SKM-1 (cell line): ENCODE data around the gene OR1I1.
"Not testable (repeated sequence)": the region's sequence is repeated elsewhere in the genome, so short reads cannot be mapped to it uniquely, and the experiment has no call there.

Experiments used
- DNase-seq: peaks from one replicate; lab custom pipeline; 2025; ENCODE audit not compliant: unreplicated experiment; lab: John Stamatoyannopoulos, UW

OR1I1 gene

GRCh38 chr19:15081911-15082310, at the start of gene OR1I1:
Gene OR1I1 (plus strand): TSS chr19:15082211. CDS start chr19:15087066, 4,855 bp downstream.
- DNase-seq = no peak

DNA sequence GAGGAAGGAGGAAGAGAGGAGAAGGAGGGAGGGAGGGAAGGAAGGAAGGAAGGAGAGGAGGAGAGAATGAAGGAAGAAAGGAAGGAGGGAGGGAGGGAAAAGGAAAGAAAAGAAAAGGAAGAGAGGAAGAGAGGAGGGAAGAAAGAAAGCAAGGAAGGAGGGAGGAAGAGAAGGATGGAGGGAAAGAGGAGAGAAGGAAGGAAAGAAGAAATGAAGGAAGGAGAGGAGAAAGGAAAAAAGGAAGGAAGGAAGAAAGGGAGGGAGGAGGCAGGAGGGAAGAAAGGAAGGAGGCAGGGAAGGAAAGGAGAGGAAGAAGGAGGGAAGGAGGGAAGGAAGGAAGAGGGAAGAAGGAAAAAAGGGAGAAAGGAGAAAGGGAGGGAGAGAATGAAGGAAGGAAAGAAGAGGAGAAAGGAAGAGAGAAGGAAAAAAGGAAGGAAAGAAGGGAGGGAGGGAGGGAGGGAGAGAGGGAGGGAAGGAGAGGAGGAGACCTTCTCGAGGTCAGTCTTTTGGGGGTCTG, 46.2 kb upstream of the OR1I1 start:
- no peak for DNase-seq

DNA sequence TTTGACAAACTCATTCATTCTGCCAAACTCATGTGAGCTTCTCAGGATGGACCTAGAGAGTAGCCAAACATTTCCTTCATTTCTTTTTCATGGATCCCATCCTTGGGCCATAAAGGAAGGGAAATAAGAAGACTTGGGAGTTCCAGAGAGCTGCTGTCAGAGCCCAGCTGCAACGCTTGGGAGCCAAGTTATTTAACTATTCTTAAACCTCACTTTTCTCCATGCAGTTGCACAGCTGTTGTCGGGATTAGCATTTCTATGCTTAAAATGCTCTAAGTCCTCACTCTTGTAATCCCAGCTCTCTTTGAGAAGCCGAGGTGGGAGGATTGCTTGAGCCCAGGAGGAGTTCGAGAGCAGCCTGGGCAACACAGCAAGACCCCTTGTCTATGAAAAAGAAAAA, 44.4 kb upstream of the OR1I1 start:
- no peak for DNase-seq

GRCh38 chr19:15038294-15038693, 43.7 kb upstream of the OR1I1 start:
- no peak for DNase-seq

- DNase-seq = no peak
Observed at GRCh38 chr19:15042003-15042402, 40.0 kb upstream of the OR1I1 start.

DNA sequence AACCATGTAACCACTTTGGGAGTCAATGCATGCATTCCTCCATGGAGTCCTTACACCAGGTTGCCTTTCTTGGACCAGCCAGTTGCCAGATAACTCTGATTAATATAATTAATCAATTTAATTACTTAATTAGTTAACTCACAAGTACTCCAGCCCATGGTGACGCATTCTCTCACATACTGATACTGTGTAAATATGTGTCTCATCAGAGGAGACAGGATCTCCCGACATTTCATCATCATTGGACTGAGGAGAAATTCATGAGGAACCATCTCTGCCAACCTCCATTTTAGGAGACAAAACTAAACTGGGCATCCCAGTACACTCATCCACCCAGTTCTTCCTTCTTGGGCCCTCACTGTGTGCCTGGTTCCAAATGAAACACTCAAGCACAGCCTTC, 39.2 kb upstream of the OR1I1 start:
- no peak for DNase-seq

DNA sequence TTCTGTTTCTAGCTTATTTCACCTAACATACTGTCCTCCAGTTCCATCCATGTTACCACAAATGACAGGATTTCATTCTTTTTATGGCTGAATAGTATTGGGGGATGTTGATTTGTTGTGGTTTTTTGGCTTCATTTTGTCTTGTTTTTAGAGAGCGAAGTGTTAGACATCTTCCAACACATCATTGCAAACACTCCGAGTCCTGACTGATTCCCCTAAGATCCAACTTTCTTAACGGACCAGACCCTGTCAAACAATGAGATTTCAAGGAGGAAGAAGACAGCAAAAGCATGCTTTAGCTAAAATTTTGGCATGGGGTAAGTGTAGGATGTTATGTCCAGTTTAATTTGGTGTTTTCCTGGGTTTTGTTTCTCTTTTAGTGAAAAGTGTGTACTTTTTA, 36.5 kb upstream of the OR1I1 start:
- DNase-seq = no peak

DNA sequence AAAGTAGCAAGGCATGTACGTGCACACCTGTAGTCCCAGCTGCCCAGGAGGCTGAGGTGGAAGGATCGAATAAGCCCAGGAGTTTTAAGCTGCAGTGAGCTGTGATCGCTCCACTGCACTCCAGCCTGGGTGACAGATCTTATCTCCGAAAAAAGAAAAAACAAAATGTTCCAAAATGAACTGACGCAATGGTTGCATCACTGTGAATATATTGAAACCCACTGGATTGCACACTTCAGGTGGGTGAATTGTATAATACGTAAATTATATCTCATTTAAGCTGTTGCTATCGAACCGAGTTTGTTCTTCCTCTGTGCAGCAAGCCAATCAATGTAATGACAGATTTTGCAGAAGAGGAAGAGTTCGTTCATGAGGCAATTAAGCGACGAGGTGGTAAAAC, 34.3 kb upstream of the OR1I1 start:
- DNase-seq = no peak

DNA sequence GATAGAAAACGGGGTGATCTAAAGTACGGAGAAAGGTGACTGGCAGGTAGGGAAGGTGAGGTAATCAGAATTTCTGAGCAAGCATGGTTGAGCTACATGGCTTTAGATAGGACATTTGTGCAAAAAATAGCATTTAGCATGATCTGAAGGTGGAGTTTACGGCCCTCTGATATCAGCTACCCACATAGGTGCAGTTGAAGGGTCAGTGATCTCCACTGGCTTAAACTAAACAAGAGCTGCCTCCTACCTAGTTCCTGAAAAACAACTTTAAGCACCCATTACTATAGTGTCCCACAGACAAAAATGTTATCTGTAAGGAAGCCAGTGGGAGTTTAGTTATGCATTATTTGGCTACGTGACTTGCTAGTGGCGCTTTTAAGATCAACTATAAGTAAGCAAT, 33.9 kb upstream of the OR1I1 start:
- no peak for DNase-seq

DNA sequence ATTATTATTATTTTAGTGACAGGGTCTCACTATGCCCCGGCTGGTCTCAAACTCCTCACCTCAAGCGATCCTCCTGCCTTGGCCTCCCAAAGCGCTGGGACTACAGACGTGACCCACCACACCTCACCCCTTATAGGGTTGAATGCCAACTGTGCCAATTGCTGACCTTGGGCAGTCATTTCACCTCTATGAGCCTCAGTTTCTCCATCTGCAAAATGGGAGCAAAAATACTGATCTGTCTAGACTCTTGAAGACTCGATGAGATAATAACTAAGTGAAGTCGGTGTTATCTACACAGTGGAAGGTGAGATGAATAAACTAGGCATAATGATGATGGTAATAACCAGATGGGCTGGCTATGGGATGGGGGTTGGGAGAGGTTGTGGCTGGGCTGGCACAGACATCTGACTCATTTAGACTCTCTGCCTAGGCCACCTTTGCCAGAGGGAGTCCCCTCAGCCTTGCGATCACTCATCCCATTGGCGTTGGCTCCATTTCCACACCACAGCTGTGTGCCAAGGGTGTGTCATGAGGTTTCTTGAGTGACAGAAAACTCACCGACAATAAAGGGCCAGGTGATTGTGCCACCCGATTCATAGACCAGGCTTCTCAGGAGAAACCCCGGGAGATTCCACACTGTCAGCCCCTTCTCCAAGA, 33.0 kb upstream of the OR1I1 start, which contains the start of gene CASP14:
Gene CASP14 (plus strand): TSS at position 596 of the 657 bp plus-strand sequence. CDS start 2,772 bp downstream, outside the sequence.
- no peak for DNase-seq

- no peak for DNase-seq
Observed at GRCh38 chr19:15050639-15051038, 31.4 kb upstream of the OR1I1 start.

GRCh38 chr19:15062036-15062435, 20.0 kb upstream of the OR1I1 start:
- no peak for DNase-seq

- DNase-seq = not testable (repeated sequence)
Observed at GRCh38 chr19:15070386-15070785, 11.6 kb upstream of the OR1I1 start.

DNA sequence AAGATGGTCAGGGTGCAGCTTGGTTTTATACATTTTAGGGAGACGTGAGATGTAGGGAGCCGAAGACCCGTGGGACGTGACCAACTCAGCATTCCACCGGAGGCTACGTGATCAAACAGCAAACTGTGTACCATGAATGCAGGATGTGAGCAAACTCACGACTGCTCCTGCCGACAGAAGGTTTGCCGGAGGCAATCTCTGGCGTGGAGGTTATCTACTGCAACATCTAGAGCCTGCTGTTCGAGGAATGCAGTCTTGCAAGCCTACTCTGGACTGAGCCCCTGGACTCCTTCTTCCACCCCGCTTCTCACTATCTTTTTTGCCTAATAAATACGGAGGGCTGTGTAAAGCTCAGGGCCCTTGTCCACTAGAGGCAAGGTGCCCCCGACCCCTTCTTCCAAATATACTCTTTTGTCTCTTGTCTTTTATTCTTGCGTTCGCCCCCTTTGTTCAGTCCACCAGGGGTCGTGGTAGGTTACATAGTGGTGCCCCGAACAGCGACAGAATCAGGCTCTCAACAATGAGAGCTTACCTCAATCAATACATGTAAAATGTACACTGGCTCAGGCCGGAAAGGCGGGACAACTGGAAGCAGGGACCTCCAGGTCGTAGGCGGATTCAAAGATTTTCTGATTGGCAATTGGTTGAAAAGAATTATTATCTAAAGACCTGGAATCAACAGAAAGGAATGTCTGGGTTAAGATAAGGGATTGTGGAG, 8.9 kb upstream of the OR1I1 start:
- DNase-seq = no peak

- no peak for DNase-seq
Observed at GRCh38 chr19:15074371-15074770, 7.6 kb upstream of the OR1I1 start.

- DNase-seq = no peak
Observed at GRCh38 chr19:15075806-15076205, 6.2 kb upstream of the OR1I1 start.

DNA sequence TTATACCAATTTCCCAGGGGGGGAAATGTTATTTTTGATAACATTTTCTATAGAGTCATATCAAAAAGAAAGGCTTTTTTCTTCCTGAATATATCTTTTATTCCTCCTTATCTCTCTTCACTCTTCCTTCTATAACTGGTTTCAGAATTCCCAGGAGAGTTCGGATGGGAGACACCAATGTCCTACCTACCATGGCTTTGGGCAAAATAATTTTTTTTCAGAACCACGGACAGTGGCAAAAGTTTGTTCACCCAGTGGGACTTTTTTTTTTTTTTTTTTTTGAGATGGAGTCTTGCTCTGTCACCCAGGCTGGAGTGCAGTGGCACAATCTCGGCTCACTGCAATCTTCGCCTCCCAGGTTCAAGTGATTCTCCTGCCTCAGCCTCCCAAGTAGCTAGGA, 2.0 kb upstream of the OR1I1 start:
- DNase-seq = not testable (repeated sequence)

- DNase-seq = no peak
Observed at GRCh38 chr19:15087182-15087581, 5.2 kb downstream of the OR1I1 start.

DNA sequence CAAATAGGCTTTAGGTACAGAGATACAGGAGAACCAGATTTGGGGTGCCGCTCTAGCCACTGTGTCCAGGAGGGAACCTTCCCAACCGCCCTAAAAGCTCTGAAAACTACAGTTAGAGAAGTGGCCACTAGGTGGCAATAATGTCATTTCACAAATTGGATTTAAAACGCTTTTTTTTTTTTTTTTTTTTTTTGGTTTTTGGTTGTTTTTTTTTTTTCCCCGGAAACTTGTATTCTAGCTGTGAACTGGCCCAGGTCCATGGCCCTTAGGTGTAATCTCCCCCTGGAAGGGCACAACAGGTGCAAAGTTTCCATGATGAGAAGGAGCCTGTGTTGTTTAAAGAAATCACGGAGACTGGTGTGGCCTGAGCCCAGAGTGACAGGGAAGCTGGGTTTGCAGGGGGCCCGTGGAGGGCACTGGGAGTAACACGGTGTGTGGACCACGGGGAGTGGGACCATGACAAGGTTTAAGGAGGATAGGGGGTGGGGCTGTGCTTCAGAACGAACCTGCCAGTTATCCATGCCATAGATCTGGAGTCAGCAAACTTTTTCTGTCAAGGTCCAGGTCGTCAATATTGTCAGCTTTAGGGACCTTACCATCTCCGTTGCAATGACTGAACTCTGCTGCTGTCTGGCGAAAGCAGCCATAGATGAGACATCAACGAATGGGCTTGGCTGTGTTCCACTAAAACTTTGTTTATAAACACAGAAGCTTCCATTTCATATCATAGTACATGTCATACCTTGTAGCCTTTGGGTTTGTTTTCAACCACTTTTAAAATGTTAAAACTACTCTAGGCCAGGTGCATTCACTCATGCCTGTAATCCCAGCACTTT, 10.1 kb downstream of the OR1I1 start:
- peak; percentile 49 for DNase-seq

- DNase-seq = no peak
Observed at GRCh38 chr19:15093001-15093400, 11.0 kb downstream of the OR1I1 start.

- DNase-seq = no peak
Observed at GRCh38 chr19:15096223-15096622, 14.2 kb downstream of the OR1I1 start.
